ENCODE results near the gene BSCL2. TPM values are rescaled to one million over a fixed set of nuclear protein-coding genes. Genes with fewer than 3 reads are reported as not detected.
"Not testable (repeated sequence)": the region's sequence is repeated elsewhere in the genome, so short reads cannot be mapped to it uniquely, and the experiment has no call there.

BSCL2 gene
- total and polyA plus RNA-seq, 2 donors (not counting 1 experiment from before 2014, with no cell fraction given) = 35.5 to 62.1 TPM

DNA sequence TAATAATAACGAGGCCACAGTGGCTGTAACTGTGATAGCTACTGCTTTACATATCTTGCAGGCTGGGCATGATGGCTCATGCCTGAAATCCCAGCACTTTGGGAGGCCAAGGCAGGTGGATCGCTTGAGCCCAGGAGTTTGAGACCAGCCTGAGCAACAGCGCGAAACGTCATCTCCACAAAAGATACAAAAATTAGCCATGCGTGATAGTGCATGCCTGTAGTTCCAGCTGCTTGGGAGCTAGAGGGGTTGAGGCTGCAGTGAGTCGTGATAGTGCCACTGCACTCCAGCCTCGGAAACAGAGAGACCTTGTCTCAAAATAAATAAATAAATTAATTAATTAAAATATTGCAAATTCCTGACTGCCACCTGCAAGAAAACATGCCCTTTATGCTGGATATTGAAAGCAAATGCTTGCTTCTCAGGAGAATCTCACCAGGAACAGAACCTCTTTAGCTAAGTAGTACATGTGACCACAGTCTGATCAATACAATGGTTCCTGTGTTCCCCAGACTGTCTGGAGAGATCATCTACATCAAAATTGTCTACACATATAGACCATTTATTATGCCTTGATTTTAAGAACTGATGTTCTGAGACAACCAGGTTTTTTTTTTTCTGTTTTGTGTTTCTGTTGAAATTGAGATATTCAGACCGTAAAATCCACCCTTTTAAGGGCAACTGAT lies 40.4 kb upstream of the BSCL2 start:
- no peaks in the 10 kb centered on the region for H4K20me1 ChIP-seq (ENCODE audit: control insufficient read depth, extremely low read depth, insufficient read depth, low read length)
- H3K4me2 ChIP-seq (ENCODE audit: extremely low read depth, insufficient read depth, low read length) = no peak overlapping the region
- no peaks in the 10 kb centered on the region for H3K4me1 ChIP-seq (ENCODE audit: control insufficient read depth, extremely low read depth, insufficient read depth, low read length)
- peaks cover 4% of the 10 kb centered on the region for H3K79me2 ChIP-seq (ENCODE audit: control insufficient read depth, insufficient read depth, low read length)
- peaks cover 5% of the 10 kb centered on the region for H3K36me3 ChIP-seq (ENCODE audit: control insufficient read depth, insufficient read depth, low read length)
- H3K27ac ChIP-seq (ENCODE audit: insufficient read depth, low read length) = no peak overlapping the region
- H3K9me3 ChIP-seq (ENCODE audit: control insufficient read depth, insufficient read depth, low read depth, low read length) = no peaks in the 10 kb centered on the region
- no peaks in the 10 kb centered on the region for H3K27me3 ChIP-seq (ENCODE audit: control insufficient read depth, insufficient read depth, low read length)
- DNase-seq (ENCODE audit: low read depth in 2 of 2) = no peak
- H3K9ac ChIP-seq (ENCODE audit: insufficient read depth, low read length) = no peak overlapping the region
- no peak overlapping the region for H2AFZ ChIP-seq (ENCODE audit: low read length)
- H3K4me3 ChIP-seq (replicated peaks in 1 of 4; ENCODE audit: control extremely low read depth in 1 of 4, insufficient read depth in 1 of 4, low read depth in 3 of 4, low read length in 4 of 4) = no peak overlapping the region
- TF ChIP-seq CTCF (conservative IDR thresholded peaks at IDR 0.05 in 1 of 2, IDR thresholded peaks at IDR 0.05 in 1 of 2; ENCODE audit: low read depth in 1 of 2, low read length in 2 of 2) = no peak
- TF ChIP-seq EZH2 (IDR thresholded peaks at IDR 0.05; ENCODE audit: low read length, missing control alignments) = no peak

DNA sequence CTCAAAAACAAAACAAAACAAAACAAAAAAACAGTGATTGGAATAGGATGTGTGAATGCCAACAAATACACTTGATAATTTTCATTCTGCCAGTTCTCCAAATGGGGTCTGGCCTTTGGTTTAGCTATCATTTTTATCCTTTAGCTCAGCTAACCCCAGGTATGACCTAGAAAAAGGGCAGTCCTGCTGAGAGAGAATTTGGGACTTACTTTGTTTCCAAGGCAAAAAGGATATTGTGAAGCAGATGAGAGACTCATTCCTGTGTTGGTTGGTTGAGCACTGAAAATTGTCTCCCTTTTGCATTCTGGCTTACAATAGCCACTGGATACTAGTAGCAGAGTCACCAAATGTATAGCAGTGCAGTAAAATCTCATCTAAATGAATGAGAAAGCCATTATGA lies 30.0 kb upstream of the BSCL2 start:
- Histone ChIP-seq H2AFZ (ENCODE audit: low read length) (no peak overlapping the region), H3K79me2 (ENCODE audit: control insufficient read depth, insufficient read depth, low read length) (peaks cover 4% of the 10 kb centered on the region), H3K27me3 (ENCODE audit: control insufficient read depth, insufficient read depth, low read length) (no peaks in the 10 kb centered on the region), H3K4me3 (replicated peaks in 1 of 4; ENCODE audit: control extremely low read depth in 1 of 4, insufficient read depth in 1 of 4, low read depth in 3 of 4, low read length in 4 of 4) (no peak overlapping the region), H3K9ac (ENCODE audit: insufficient read depth, low read length) (no peak overlapping the region), H3K9me3 (ENCODE audit: control insufficient read depth, insufficient read depth, low read depth, low read length) (no peaks in the 10 kb centered on the region), H3K4me1 (ENCODE audit: control insufficient read depth, extremely low read depth, insufficient read depth, low read length) (no peaks in the 10 kb centered on the region), H3K4me2 (ENCODE audit: extremely low read depth, insufficient read depth, low read length) (no peak overlapping the region), H4K20me1 (ENCODE audit: control insufficient read depth, extremely low read depth, insufficient read depth, low read length) (no peaks in the 10 kb centered on the region), H3K36me3 (ENCODE audit: control insufficient read depth, insufficient read depth, low read length) (peaks cover 5% of the 10 kb centered on the region), H3K27ac (ENCODE audit: insufficient read depth, low read length) (no peak overlapping the region)
- TF ChIP-seq EZH2 (IDR thresholded peaks at IDR 0.05; ENCODE audit: low read length, missing control alignments) = no peak
- no peak for DNase-seq (ENCODE audit: low read depth in 2 of 2)

- Histone ChIP-seq H2AFZ (ENCODE audit: low read length) (no peak overlapping the region), H3K4me1 (ENCODE audit: control insufficient read depth, extremely low read depth, insufficient read depth, low read length) (peaks cover 4% of the 10 kb centered on the region), H3K27ac (ENCODE audit: insufficient read depth, low read length) (no peak overlapping the region), H3K27me3 (ENCODE audit: control insufficient read depth, insufficient read depth, low read length) (no peaks in the 10 kb centered on the region), H3K4me3 (replicated peaks in 1 of 4; ENCODE audit: control extremely low read depth in 1 of 4, insufficient read depth in 1 of 4, low read depth in 3 of 4, low read length in 4 of 4) (no peak overlapping the region), H3K36me3 (ENCODE audit: control insufficient read depth, insufficient read depth, low read length) (peaks cover 3% of the 10 kb centered on the region), H3K9me3 (ENCODE audit: control insufficient read depth, insufficient read depth, low read depth, low read length) (no peaks in the 10 kb centered on the region), H3K4me2 (ENCODE audit: extremely low read depth, insufficient read depth, low read length) (no peak overlapping the region), H3K9ac (ENCODE audit: insufficient read depth, low read length) (no peak overlapping the region), H3K79me2 (ENCODE audit: control insufficient read depth, insufficient read depth, low read length) (peaks cover 35% of the 10 kb centered on the region), H4K20me1 (ENCODE audit: control insufficient read depth, extremely low read depth, insufficient read depth, low read length) (no peaks in the 10 kb centered on the region)
- DNase-seq (ENCODE audit: low read depth in 2 of 2) = peak in 1 of 2 donors; percentile 44
- no peak for TF ChIP-seq EZH2 (IDR thresholded peaks at IDR 0.05; ENCODE audit: low read length, missing control alignments)
- TF ChIP-seq CTCF (conservative IDR thresholded peaks at IDR 0.05 in 1 of 2, IDR thresholded peaks at IDR 0.05 in 1 of 2; ENCODE audit: low read depth in 1 of 2, low read length in 2 of 2) = no peak
Observed at GRCh38 chr11:62732830-62733229, 25.6 kb upstream of the BSCL2 start.

GRCh38 chr11:62730076-62730475 lies 22.9 kb upstream of the BSCL2 start:
- not testable (repeated sequence) for H3K27me3 ChIP-seq (ENCODE audit: control insufficient read depth, insufficient read depth, low read length); H3K27ac ChIP-seq (ENCODE audit: insufficient read depth, low read length); H2AFZ ChIP-seq (ENCODE audit: low read length); H4K20me1 ChIP-seq (ENCODE audit: control insufficient read depth, extremely low read depth, insufficient read depth, low read length); H3K9me3 ChIP-seq (ENCODE audit: control insufficient read depth, insufficient read depth, low read depth, low read length); H3K4me1 ChIP-seq (ENCODE audit: control insufficient read depth, extremely low read depth, insufficient read depth, low read length); H3K9ac ChIP-seq (ENCODE audit: insufficient read depth, low read length); H3K36me3 ChIP-seq (ENCODE audit: control insufficient read depth, insufficient read depth, low read length); DNase-seq (ENCODE audit: low read depth in 2 of 2)
- peak overlapping the region; percentile 60 to 99 (median 81) for H3K4me3 ChIP-seq (replicated peaks in 1 of 4; ENCODE audit: control extremely low read depth in 1 of 4, insufficient read depth in 1 of 4, low read depth in 3 of 4, low read length in 4 of 4)
- H3K79me2 ChIP-seq (ENCODE audit: control insufficient read depth, insufficient read depth, low read length) = peaks cover 54% of the 10 kb centered on the region
- H3K4me2 ChIP-seq (ENCODE audit: extremely low read depth, insufficient read depth, low read length) = peak overlapping the region; percentile 89
